Hematopoietic multipotent progenitor cell (in vitro differentiated cells): ENCODE results near the gene TBL1XR1. TPM values are rescaled to one million over a fixed set of nuclear protein-coding genes. Genes with fewer than 3 reads are reported as not detected.
"Not testable (repeated sequence)": the region's sequence is repeated elsewhere in the genome, so short reads cannot be mapped to it uniquely, and the experiment has no call there.

ENCODE experiments used
- DNase-seq, 3 donors: peaks; one replicate each; pipeline ENCODE4 v3.0.0-alpha.2; 2011 to 2015; ENCODE audit warnings: low read depth in 2 of 3, low spot score in 2 of 3
- total RNA-seq: library from RNA; depleted of rRNA; stranded (reverse); fragments of >200 nt; gene quantifications from one replicate; pipeline ENCODE4 v1.2.3, GENCODE V29; 2012

Gene TBL1XR1
- total RNA-seq, 1 donor = 81.6 TPM

DNA sequence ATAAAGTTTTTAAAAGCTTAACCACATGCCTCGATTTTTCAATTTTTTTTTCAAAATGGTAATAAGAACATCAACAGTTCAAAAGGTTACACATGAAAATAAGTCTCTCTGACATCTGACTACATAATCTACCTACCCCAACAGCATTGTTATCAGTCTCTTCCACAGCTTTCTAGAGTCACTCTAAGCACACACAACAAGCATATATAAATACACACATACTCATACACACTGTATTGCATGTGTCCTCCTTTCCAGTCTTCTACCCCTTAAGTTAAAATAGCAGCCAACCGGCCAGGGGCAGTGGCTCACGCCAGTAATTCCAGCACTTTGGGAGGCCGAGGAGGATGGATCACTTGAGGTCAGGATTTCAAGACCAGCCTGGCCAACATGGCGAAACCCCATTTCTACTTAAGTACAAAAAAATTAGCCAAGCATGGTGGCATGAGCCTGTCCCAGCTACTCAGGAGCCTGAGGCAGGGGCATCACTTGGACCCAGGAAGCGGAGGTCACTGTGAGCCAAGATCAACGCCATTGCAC, 12.2 kb downstream of the TBL1XR1 start:
- DNase-seq = no peak

DNA sequence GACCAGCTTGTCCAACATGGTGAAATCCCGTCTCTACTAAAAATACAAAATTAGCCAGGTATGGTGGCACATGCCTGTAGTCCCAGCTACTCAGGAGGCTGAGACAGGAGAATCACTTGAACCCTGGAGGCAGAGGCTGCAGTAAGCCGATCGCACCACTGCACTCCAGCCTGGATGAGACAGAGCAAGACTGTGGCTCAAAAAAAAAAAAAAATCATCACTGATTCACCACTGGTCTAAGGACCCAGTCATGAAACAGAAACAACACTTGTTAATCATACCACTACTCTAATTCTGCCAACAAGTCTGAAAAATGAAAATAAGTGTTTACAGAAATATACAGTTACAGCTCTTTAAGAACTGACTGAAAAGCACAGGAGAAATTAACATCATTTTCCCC, 12.7 kb downstream of the TBL1XR1 start:
- not testable (repeated sequence) for DNase-seq

DNA sequence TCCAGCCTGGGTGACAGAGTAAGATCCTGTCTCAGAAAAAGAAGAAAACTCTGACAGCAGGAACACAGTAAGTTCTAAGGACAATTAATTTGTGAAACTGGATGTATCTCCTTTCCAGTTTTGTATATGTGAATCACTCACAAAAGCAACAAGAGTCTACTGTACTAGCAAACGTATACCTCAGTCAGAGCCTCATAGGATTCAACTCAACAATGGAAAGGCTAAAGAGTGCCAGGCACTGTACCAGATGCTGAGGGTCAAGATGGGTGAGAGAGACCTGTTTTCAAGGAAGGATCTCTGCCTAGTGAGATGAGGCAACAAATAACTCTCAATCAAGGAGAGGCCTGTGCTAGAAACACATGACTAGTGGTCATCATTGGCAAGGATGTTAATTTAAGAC, 14.9 kb downstream of the TBL1XR1 start:
- DNase-seq = no peak

DNA sequence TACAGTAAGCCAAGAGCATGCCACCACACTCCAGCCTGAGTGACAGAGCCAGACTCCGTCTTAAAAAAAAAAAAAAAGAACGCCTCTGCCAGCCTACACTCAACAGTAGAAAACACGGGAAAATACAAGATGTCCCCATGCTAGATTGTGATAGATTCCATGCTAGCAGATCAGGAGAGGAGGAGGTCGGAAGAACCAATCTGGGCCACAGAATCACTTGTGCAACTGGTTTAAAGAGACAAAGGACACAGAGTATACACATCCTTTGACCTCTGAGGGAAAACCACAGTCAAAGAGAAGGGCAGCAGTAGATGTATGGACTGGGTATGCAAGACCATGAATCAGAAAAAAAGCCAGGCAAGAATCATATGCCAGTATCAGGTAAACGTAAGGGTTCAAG, 15.9 kb downstream of the TBL1XR1 start:
- DNase-seq = no peak

DNA sequence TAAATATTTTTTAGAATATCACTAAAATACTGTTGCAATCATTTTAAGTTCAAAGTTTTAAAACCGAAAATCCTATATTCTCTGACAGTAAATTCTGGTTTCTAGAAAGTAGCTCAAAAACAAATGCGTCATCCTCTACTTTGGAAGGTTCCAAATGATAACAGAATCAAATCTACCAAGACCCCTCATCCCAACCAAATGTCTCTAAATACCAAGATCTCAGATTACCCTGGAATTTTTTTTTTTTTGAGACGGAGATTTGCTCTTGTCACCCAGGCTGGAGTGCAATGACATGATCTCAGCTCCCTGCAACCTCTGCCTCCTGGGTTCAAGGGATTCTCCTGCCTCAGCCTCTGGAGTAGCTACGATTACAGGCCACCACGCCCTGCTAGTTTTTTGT, 16.8 kb downstream of the TBL1XR1 start:
- DNase-seq = no peak

DNA sequence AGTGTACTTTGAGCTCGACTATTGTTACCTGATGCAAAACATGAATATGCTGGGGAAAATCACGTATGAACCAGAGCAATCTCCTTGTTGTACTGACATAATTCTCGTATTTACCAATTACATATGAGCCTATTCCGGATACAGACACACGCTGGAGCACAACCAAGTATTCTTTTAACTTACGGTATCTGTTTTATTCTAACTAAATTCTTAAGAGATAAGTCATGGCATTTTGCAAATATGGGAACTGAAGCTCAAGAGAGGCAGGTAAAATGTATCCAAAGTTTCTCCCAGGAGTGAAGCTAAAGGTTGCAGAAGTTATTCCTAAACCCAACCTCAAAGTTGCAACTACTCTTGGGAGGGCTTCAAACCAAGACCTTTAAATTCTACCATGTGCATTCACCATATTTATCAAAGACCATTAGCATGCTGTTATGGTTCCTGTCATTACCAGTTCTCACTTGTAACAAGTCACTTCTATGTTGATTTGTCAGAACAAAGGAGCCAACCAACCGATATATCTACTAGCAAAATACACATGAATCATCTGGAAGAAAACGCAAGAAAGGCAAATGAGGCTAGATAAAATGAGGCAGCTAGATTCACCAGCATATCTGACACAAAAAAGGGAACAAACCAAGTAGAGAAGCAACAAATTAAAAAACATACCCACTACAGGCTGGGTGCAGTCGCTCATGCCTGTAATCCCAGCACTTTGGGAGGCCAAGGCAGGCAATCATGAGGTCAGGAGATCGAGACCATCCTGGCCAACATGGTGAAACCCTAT, 17.8 kb downstream of the TBL1XR1 start:
- no peak for DNase-seq

DNA sequence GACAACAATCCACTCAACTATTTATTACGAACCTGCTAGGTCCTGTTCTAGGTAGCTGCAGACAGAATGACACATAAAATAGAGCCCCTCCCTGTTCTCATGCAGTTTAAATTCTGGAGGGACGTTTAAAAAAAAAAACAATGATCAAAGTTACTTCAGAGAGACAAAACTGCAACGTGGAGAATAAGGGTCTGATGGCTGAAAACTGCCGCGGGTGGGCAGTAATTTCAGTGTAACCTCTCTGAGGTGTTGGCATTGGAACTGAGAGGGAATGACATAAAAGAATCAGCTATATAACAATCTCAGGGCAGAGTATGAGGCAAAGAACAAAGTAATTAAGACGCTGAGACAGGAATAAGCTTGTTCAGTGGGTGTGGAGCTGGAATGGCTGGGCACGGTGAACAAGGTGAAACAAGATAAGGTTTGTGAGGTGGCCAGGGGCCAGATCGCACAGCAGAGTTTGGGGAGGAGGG, 19.5 kb downstream of the TBL1XR1 start:
- no peak for DNase-seq

DNA sequence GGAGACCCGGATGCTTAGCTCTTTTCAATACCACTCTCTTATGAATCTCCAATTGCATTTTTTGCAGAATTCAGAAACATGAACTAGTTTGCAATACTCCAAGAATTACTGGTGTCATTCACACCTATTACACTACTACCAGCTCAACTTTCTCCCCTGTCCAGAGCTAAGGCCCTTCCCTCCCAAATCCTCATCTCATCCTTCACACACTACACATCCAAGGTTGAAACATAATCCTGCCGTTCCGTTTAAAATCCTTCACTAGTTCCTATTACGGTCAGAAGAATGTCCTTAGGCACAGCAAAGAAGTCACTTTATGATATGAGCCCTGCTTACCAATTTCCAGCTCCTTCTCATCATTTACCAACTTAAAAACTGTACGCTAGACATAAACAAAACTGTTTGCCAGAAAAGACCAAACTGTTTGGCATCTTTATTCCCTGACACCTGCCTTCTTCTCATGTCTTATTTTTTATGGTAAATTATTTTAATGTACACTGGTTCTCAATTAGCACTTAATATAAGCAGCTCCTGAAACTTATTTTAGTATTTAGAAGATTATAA, 22.6 kb downstream of the TBL1XR1 start:
- no peak for DNase-seq

DNA sequence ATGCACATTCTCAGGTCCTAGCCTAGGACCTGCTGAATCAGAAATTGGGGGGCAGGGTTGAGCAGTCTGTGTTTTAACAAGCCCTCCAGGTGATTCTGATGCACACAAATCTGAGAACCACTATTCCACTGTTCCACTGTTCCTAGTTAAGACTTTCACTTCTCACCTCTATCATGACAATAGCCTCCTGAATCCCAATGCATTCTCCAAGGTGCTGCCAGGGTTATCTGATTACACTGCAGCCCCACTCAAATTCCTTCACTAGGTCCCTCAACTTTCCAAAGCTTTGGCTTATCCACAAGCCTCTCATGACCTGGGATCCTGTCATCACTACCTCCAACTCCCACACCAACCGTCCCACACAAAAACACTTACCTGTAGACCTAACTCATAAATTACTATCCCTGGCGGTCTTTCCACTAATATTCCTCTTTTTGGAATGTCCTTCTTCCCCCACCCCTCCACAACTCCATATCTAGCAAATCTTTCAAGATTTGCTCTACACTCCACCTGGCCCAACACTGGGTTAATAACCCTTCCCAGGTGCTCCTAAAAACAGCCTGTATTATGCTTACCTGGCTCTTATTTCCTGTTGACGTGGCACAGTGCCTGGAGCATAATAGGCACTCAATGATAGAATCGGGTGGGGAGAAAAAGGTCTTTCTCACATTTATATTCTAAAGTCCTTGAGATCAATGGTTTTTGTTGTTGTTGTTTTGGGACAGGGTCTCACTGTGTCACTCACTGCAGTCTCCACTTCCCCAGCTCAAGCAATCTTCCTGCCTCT, 27.2 kb downstream of the TBL1XR1 start:
- DNase-seq = no peak

DNA sequence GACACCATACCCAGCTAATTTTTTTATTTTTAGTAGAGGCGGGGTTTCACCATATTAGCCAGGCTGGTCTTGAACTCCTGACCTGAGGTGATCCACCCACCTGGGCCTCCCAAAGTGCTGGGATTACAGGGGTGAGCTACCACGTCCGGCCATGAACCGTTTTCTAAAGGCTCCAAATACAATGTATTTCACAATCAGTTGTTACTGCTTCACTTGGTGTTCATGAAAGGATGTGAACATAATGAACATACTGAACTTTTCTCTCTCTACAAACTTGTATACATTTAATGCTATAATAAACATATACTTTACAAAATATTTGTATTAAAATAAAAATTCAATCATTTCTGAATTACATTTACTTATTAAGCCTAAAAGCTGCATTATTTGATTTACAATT, 28.9 kb downstream of the TBL1XR1 start:
- no peak for DNase-seq

DNA sequence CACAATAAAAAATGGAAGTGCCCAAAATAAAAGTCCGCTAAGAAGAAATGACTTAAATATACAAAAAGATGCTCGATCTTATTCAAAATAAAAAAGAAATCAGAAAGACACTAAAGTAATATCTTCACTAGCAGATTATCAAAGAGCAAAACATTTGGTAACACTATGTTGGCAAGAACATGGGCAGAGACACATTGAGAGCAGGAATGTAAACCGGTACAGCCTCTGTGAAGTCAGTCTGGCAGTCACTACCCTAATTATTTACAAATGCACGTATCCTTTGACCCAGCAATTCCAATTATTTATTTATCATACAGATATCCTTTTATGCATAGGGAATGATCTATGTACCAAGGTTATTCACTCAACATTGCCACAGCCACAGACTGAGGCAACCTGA, 34.5 kb downstream of the TBL1XR1 start:
- DNase-seq = no peak

DNA sequence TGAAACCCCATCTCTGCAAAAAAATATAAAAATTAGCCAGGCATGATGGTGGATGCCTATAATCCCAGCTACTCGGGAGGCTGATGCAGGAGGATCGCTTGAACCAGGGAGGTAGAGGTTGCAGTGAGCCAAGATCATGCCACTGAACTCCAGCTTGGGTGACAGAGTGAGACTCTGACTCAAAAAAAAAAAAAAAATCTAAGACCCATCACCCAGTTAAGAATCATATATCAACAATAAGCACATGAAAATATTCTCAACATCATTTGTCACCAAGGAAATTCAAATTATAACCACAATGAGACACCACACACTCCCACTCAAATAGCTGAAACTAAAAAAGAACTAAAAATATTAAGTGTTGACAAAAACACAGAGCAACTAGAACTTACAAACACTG, 35.7 kb downstream of the TBL1XR1 start:
- not testable (repeated sequence) for DNase-seq

DNA sequence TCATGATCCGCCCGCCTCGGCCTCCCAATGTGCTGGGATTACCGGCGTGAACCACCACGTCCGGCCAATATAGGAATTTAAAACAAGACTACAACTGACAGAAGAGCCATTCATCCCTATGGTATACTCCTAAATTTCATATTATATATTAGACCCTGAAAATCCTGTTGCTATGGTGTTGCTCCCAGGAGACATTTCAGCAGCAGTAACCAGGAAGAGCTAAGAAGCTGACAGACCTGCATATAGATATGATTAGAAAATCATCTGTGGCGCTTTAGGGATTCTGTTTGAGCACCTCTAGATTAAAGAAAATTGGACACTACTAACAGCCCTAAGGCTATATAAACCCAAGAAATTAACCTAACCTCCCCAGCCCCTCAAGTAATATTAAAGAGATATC, 38.8 kb downstream of the TBL1XR1 start:
- DNase-seq = no peak

DNA sequence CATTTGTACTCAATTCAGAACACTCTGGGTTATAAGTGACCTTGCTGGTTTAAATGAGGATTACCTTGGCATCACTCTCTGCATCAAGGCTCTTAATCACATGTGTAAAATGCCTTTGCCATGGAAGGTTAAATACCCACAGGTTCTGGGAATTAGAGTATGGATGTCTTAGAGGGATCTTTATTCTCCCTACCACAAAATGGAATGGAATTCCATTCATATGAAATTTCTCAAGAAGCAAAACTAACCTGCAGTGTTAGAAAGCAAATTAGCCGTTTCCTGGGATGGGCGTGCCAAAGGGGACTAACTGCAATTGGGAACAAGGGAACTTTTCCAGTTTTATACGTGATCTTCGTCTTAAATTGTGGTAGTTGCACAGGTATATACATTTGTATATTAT, 39.8 kb downstream of the TBL1XR1 start:
- DNase-seq = no peak

DNA sequence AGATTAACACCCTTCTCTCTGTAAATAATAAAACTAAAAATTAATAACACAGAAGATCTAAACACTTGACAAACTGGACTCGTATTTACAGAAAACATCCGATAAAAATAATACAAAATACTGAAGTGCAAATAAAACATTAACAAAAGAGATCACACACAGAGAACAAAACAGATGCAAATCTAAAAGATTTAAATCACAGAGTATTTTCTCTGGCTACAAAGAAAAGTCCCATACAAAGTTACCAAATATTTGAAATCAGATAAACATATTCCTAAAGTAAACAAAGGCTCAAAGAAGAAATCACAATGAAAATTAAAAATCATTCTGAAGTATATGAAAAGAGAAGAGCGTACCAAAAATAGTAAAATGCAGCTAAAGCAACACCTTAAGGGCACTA, 42.5 kb downstream of the TBL1XR1 start:
- DNase-seq = no peak

DNA sequence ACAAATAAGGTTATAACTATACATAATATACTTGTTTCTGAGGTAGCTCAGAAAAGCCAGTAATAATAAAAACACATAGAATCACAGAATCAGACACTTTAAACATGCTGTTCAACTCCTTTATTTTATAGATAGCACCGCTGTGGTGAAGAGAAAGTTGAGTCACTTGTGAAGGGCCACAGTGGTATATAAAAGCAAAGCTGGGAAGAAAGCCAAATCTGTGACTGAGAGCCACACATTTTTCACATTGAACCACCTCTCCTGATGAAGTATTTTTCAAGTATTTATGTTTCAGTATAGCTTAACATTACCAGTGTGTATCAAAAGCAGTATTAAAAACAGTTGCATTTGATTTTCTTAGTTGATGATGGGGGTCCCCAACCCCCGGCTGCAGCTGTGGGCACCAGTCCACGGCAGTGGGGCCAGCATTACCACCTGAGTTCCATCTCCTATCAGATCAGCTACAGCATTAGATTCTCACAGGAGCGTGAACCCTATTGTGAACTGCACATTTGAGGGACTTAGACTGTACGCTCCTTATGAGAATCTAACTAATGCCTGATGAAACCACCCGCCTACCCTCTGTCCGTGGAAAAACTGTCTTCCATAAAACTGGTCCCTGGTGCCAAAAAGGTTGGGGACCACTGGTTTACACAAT, 46.2 kb downstream of the TBL1XR1 start:
- DNase-seq = peak in 2 of 3 donors; percentile 67 to 75

DNA sequence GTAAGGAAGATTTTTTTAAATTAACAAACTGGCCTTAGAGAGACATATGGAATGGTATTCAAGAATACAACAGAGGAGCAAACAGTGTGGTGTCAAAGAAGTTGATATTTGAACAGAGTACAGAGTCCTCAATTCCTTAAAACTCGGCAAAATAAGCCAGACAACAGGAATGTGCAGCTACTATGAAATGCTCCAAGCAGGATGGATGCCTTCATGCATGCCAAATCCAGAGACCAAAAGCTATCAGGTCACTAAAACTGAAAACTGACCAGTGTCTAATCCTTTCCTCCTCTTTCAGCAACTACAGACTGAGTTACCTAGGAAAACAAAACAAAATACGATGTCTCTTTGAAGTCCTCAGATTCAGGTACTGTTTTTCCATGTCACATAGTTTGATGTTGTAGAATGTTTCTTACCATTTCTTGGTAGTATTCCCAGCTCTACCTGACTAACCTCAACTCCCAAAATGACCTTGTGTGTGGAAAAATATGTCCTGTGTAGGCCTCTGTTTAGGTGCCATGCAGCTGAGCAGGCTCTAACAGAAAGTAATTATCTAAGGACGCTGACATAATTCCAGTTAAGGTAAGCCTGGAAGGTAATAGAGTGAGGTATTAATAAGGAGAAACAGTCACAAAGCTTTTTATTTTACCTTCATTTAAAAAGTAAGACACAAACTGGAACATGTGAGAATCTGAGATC, 46.9 kb downstream of the TBL1XR1 start:
- no peak for DNase-seq

DNA sequence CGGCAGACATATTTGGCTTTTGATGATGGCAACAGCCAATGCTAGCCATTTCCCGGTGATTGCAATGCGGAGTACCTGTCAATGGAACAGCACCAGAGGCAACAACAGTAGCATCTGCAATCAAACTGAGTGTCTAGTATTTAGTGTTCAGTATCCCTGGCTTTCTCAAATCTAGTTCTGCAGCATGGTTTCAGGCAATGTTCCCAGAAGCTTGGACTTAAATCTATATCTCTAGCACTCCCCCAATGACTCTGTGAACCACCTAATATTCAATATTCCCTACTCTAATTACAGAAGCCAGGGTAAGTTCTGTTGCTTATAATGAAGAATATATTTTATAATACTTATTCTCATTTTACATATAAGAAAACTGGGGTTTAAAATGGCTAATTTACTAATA, 48.2 kb downstream of the TBL1XR1 start:
- DNase-seq = no peak

DNA sequence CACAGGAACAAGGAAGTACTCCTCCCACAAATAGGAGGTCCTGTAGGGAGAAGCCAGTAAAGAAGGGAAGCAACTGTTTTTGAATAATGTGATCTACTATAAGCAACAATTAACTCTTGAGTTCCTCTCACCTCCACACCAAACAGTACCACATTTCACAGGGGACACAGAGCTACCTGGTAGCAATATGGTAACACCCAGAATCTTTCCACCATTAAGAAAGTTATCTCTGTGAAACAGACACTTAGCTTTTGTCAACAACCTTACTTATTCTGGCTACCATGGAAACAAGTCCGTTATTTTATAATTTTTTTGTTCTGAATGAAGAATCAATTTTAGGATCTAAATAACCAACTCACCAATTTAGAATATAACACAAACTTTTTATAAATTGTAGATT, 49.5 kb downstream of the TBL1XR1 start:
- peak in 2 of 3 donors; percentile 31 to 66 for DNase-seq

DNA sequence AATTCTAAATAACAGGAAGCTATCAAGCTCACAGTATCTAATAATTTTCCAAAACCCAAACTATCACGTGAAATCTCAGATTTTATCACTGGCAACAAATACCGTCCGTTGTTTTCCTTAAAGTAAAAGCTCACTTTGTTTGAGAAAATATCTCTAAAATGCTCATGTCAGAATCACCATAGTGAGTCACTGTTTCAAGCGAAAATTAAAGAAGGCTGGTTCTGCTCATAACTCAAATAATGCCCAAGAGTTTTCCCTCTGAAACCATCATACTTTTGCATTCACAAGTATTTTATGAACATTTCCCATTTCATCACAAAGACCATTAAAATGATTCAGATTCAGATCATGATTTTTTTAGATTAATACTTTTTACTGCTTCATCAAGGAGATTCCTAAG, 50.6 kb downstream of the TBL1XR1 start:
- DNase-seq = no peak
